ENCODE results near the gene HES5. TPM values are rescaled to one million over a fixed set of nuclear protein-coding genes. Genes with fewer than 3 reads are reported as not detected.

HES5 gene
- total RNA-seq, 1 donor = not detected

- no peak for DNase-seq (ENCODE audit: low read depth)
- no peak for TF ChIP-seq CTCF (IDR thresholded peaks at IDR 0.05; ENCODE audit: insufficient read depth, low read length)
- no peak overlapping the region for H3K4me3 ChIP-seq (ENCODE audit: low read depth, low read length)
Observed at GRCh38 chr1:2533365-2533764, 3.3 kb upstream of the HES5 start.

GRCh38 chr1:2532485-2533160, 2.6 kb upstream of the HES5 start:
- no peak for TF ChIP-seq CTCF (IDR thresholded peaks at IDR 0.05; ENCODE audit: insufficient read depth, low read length)
- H3K4me3 ChIP-seq (ENCODE audit: low read depth, low read length) = no peak overlapping the region
- DNase-seq (ENCODE audit: low read depth) = no peak

- no peak for DNase-seq (ENCODE audit: low read depth)
- TF ChIP-seq CTCF (IDR thresholded peaks at IDR 0.05; ENCODE audit: insufficient read depth, low read length) = no peak
- H3K4me3 ChIP-seq (ENCODE audit: low read depth, low read length) = no peak overlapping the region
Observed at GRCh38 chr1:2530513-2531361, 674 bp upstream of the HES5 start.

GRCh38 chr1:2528966-2529783, 888 bp downstream of the HES5 start:
- no peak overlapping the region for H3K4me3 ChIP-seq (ENCODE audit: low read depth, low read length)
- DNase-seq (ENCODE audit: low read depth) = no peak
- no peak for TF ChIP-seq CTCF (IDR thresholded peaks at IDR 0.05; ENCODE audit: insufficient read depth, low read length)

- DNase-seq (ENCODE audit: low read depth) = no peak
- TF ChIP-seq CTCF (IDR thresholded peaks at IDR 0.05; ENCODE audit: insufficient read depth, low read length) = no peak
- no peak overlapping the region for H3K4me3 ChIP-seq (ENCODE audit: low read depth, low read length)
Observed at GRCh38 chr1:2528611-2528965, 1.5 kb downstream of the HES5 start.

- DNase-seq (ENCODE audit: low read depth) = no peak
- no peak for TF ChIP-seq CTCF (IDR thresholded peaks at IDR 0.05; ENCODE audit: insufficient read depth, low read length)
- no peak overlapping the region for H3K4me3 ChIP-seq (ENCODE audit: low read depth, low read length)
Observed at GRCh38 chr1:2528016-2528415, 2.0 kb downstream of the HES5 start.

Data from fibroblast of the aortic adventitia (primary cell).